Measurements from ENCODE around the gene SLC26A8.

- no peak for TF ChIP-seq EZH2phosphoT487 (conservative IDR thresholded peaks at IDR 0.05; ENCODE audit: low read length)
- TF ChIP-seq, protein P1, sequence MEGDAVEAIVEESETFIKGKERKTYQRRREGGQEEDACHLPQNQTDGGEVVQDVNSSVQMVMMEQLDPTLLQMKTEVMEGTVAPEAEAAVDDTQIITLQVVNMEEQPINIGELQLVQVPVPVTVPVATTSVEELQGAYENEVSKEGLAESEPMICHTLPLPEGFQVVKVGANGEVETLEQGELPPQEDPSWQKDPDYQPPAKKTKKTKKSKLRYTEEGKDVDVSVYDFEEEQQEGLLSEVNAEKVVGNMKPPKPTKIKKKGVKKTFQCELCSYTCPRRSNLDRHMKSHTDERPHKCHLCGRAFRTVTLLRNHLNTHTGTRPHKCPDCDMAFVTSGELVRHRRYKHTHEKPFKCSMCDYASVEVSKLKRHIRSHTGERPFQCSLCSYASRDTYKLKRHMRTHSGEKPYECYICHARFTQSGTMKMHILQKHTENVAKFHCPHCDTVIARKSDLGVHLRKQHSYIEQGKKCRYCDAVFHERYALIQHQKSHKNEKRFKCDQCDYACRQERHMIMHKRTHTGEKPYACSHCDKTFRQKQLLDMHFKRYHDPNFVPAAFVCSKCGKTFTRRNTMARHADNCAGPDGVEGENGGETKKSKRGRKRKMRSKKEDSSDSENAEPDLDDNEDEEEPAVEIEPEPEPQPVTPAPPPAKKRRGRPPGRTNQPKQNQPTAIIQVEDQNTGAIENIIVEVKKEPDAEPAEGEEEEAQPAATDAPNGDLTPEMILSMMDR (IDR thresholded peaks at IDR 0.05; ENCODE audit: insufficient read depth, low read length, poor library complexity, severe bottlenecking): no peak
These were observed 39.7 kb downstream of the SLC26A8 start for GRCh38 chr6:35984701-35985100.
